AG09319 (cell line): Measurements from ENCODE around the gene PZP.

Source experiments
- DNase-seq: peaks from one replicate; pipeline ENCODE4 v3.0.0-alpha.2; 2010; ENCODE audit warnings: low read depth; ENCODE audit errors: extremely low read depth
- TF ChIP-seq, protein P1 (sequence below): IDR thresholded peaks from 2 replicates; pipeline ENCODE4 v1.5.1; 2011; ENCODE audit warnings: low read depth, mild to moderate bottlenecking, inconsistent platforms, low read length, moderate library complexity

The PZP gene

GRCh38 chr12:9113296-9113986 lies 94.8 kb downstream of the PZP start:
- TF ChIP-seq, protein P1, sequence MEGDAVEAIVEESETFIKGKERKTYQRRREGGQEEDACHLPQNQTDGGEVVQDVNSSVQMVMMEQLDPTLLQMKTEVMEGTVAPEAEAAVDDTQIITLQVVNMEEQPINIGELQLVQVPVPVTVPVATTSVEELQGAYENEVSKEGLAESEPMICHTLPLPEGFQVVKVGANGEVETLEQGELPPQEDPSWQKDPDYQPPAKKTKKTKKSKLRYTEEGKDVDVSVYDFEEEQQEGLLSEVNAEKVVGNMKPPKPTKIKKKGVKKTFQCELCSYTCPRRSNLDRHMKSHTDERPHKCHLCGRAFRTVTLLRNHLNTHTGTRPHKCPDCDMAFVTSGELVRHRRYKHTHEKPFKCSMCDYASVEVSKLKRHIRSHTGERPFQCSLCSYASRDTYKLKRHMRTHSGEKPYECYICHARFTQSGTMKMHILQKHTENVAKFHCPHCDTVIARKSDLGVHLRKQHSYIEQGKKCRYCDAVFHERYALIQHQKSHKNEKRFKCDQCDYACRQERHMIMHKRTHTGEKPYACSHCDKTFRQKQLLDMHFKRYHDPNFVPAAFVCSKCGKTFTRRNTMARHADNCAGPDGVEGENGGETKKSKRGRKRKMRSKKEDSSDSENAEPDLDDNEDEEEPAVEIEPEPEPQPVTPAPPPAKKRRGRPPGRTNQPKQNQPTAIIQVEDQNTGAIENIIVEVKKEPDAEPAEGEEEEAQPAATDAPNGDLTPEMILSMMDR: no peak
- no peak for DNase-seq

GRCh38 chr12:9112076-9112853 lies 95.9 kb downstream of the PZP start:
- DNase-seq: no peak
- TF ChIP-seq, protein P1: no peak

GRCh38 chr12:9111525-9111924 lies 96.7 kb downstream of the PZP start:
- TF ChIP-seq, protein P1: no peak
- DNase-seq: no peak

- TF ChIP-seq, protein P1: no peak
- no peak for DNase-seq
These were observed 98.3 kb downstream of the PZP start for GRCh38 chr12:9109737-9110491.

- no peak for DNase-seq
- TF ChIP-seq, protein P1: no peak
These were observed 99.0 kb downstream of the PZP start for GRCh38 chr12:9109213-9109522.

DNA sequence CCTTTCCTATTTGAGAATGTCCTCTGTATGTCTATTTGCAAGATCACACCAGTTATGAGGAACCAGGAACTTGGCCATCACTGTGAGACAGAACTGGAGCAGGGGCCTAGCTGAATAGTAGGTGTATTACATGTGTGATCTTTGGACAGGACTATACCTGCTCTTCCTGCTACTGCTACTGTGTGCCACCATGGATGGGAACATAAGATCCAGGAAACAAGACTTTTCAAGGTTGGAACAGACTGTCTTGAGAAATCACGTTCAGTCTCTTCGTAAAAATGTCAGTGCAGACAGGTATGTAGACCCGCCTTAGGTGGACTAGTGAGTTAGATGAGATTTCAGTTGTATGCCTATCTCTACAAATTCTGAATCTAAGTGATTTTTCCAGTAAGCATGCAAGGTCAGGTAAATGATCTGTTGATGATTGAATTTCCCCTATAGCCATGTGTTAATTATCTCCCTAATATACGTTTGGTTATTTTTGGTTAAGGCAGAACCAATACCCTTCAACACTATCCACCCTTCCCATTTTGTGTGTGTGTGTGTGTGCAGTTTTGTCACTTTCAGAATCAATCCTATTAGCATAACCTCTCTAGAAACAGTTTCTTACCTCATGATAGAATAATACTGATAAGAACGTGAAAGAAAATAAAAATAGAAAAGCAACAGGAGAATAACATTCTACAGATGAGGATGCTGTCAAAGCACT lies 99.5 kb downstream of the PZP start:
- DNase-seq: no peak
- TF ChIP-seq, protein P1: no peak

DNA sequence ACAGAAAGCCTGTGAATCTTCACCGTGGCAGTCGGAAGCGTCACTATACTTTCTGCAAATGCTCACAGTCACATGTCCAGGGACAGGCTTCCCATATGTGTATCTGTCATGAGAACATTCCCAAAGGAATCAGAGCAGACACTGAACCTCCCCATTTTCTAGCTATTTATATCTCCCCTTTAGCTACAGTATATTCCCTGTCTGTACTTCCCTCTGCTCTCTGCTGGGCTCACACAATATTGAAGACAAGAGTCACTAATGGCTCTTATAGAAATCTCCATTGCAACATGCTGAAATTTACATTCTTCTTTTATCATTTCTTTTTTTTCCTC lies 100.7 kb downstream of the PZP start:
- TF ChIP-seq, protein P1: no peak
- no peak for DNase-seq
